ENCODE results near the gene TRIOBP.
"Not testable (repeated sequence)": the region's sequence is repeated elsewhere in the genome, so short reads cannot be mapped to it uniquely, and the experiment has no call there.

The TRIOBP gene

GRCh38 chr22:37672206-37672919, 24.5 kb upstream of the TRIOBP start:
- no peak for DNase-seq

GRCh38 chr22:37672920-37673455, 23.9 kb upstream of the TRIOBP start:
- no peak for DNase-seq

- no peak for DNase-seq
Observed at GRCh38 chr22:37674248-37674647, 22.6 kb upstream of the TRIOBP start.

- DNase-seq, result peak; percentile 66
Observed at GRCh38 chr22:37674951-37675929, 21.6 kb upstream of the TRIOBP start, which contains the start of gene LGALS1. LGALS1 (plus strand) TSS chr22:37675636; CDS start chr22:37675703, 67 bp downstream.

GRCh38 chr22:37675930-37676735, 20.7 kb upstream of the TRIOBP start:
- no peak for DNase-seq

GRCh38 chr22:37676736-37677492, 19.9 kb upstream of the TRIOBP start:
- peak; percentile 63 for DNase-seq

- no peak for DNase-seq
Observed at GRCh38 chr22:37677493-37677974, 19.3 kb upstream of the TRIOBP start.

- DNase-seq, result no peak
Observed at GRCh38 chr22:37678372-37678771, 18.5 kb upstream of the TRIOBP start.

- no peak for DNase-seq
Observed at GRCh38 chr22:37679670-37680069, 17.2 kb upstream of the TRIOBP start.

- no peak for DNase-seq
Observed at GRCh38 chr22:37680191-37680851, 16.5 kb upstream of the TRIOBP start.

GRCh38 chr22:37681001-37681424, 15.8 kb upstream of the TRIOBP start:
- no peak for DNase-seq

GRCh38 chr22:37681556-37682049, 15.2 kb upstream of the TRIOBP start:
- peak; percentile 74 for DNase-seq

GRCh38 chr22:37684803-37685615, 11.8 kb upstream of the TRIOBP start:
- no peak for DNase-seq

GRCh38 chr22:37686002-37686982, 10.6 kb upstream of the TRIOBP start, which contains the start of gene NOL12:
NOL12 (plus strand) TSS chr22:37686343; CDS start chr22:37686393, 50 bp downstream.
- peak; percentile 69 for DNase-seq

- DNase-seq, result no peak
Observed at GRCh38 chr22:37690407-37690806, 6.4 kb upstream of the TRIOBP start.

- DNase-seq, result no peak
Observed at GRCh38 chr22:37690901-37691504, 5.8 kb upstream of the TRIOBP start.

GRCh38 chr22:37692627-37693285, 4.1 kb upstream of the TRIOBP start:
- DNase-seq, result no peak

- not testable (repeated sequence) for DNase-seq
Observed at GRCh38 chr22:37694131-37694530, 2.7 kb upstream of the TRIOBP start.

Data from DMS153 (cell line).